Gastroesophageal sphincter (tissue), 4 donors: ENCODE data around the gene NAA20. TPM values are rescaled to one million over a fixed set of nuclear protein-coding genes. Genes with fewer than 3 reads are reported as not detected.

Experiments used
- ATAC-seq: fragments of 150-250 bp; one replicate; pipeline ENCODE4 v1.9.1; 2016; ENCODE audit warnings: mild to moderate bottlenecking, moderate library complexity
- H3K27ac ChIP-seq, 4 donors: fragments of 200-600 bp; sonication (generic) in 3 of 4; 1 replicate in 3 of 4; 2 replicates in 1 of 4; pipeline ENCODE4 v1.5.1; 2016 to 2019
- H3K27me3 ChIP-seq: fragments of 200-600 bp; sonication (generic); one replicate; pipeline ENCODE4 v1.5.1; 2019
- H3K36me3 ChIP-seq, 2 donors: fragments of 200-600 bp; sonication (generic); one replicate each; pipeline ENCODE4 v1.5.1; 2019; ENCODE audit warnings: control low read depth in 1 of 2
- H3K4me1 ChIP-seq, 3 donors: fragments of 200-600 bp; sonication (generic); 1 replicate in 2 of 3; 2 replicates in 1 of 3; pipeline ENCODE4 v1.5.1; 2016 to 2019; ENCODE audit warnings: control low read depth in 2 of 3
- H3K4me3 ChIP-seq, 2 donors: fragments of 200-600 bp; sonication (generic); one replicate each; pipeline ENCODE4 v1.5.1; 2019; ENCODE audit warnings: mild to moderate bottlenecking in 1 of 2, moderate library complexity in 1 of 2
- H3K9me3 ChIP-seq, 3 donors: fragments of 200-600 bp; sonication (generic); one replicate each; pipeline ENCODE4 v1.5.1; 2017 to 2019; ENCODE audit warnings: control low read depth in 2 of 3
- EP300 ChIP-seq: sonication (generic); formaldehyde crosslinking; IDR thresholded peaks from one replicate; pipeline ENCODE4 v1.6.1; 2017; ENCODE audit warnings: antibody characterized with exemption, mild to moderate bottlenecking
- POLR2A ChIP-seq, 2 donors: fragments of 450-650 bp; IDR thresholded peaks; one replicate each; pipeline ENCODE4 v1.6.1; 2017; ENCODE audit warnings: antibody characterized with exemption in 2 of 2, mild to moderate bottlenecking in 2 of 2, moderate library complexity in 1 of 2
- POLR2AphosphoS5 ChIP-seq: sonication (generic); formaldehyde crosslinking; IDR thresholded peaks from one replicate; pipeline ENCODE4 v1.6.1; 2017; ENCODE audit warnings: antibody characterized with exemption
- whole genome bisulfite sequencing, 2 donors: methylation state at CpG; one replicate each; pipeline ENCODE4 v1.1.5; 2018; ENCODE audit warnings: low coverage in 1 of 2; 5-methylcytosine and 5-hydroxymethylcytosine counted together
- total RNA-seq, 4 donors: library from RNA; depleted of rRNA; stranded (reverse); fragments of >200 nt; gene quantifications; one replicate each; pipeline ENCODE4 v1.1.0, GENCODE V29; 2016
- TF ChIP-seq, protein P1 (sequence below), 4 experiments: fragments of 200-600 bp in 2 of 4; fragments of 450-650 bp in 2 of 4; sonication (generic) in 1 of 4; IDR thresholded peaks; one replicate each; pipeline ENCODE4 v1.5.1; 2017 to 2019; ENCODE audit warnings: antibody characterized with exemption in 4 of 4, mild to moderate bottlenecking in 2 of 4, moderate library complexity in 2 of 4

The NAA20 gene
- total RNA-seq, 4 donors from 2014 or later, result 22.7 to 47.0 (median 31.0) TPM

DNA sequence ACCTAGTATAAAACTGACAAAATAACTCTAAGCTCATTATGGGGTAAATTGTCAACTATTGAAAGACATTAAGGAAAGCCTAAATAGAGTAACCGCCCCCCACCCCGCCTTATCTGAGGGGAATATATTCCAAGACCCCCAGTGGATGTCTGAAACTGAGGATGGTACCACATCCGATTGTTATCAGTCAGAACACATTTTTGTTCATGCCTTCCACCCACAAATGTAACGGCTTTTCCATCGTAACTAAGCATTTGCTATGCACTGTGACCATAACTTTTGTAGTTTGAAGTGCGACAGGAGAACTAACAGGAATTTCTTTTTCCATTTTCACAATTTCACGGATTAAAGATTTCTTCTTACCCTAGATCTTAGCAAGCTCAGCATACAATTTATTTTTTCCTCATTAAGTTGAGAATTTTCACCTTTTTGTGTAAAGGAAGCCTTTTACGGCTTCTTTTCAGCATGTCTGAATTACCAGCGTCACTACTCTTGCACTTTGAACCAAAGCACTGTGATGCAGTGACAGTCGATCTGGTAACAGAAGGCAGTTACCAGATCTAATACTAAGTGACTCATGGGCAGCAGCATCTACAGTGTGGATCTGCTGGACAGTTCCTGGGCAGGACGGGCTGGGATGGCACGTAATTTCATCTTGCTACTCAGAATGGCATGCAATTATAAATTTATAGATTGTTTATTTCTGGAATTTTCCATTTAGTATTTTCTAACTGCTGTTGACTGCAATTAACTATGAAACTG lies 47.0 kb downstream of the NAA20 start:
- Histone ChIP-seq H3K36me3 (no peaks in the 10 kb centered on the region), H3K4me1 (no peaks in the 10 kb centered on the region), H3K27me3 (peaks cover 8% of the 10 kb centered on the region), H3K4me3 (no peak overlapping the region), H3K9me3 (no peaks in the 10 kb centered on the region), H3K27ac (no peak overlapping the region)
- ATAC-seq, result no peak
- TF ChIP-seq, protein P1, sequence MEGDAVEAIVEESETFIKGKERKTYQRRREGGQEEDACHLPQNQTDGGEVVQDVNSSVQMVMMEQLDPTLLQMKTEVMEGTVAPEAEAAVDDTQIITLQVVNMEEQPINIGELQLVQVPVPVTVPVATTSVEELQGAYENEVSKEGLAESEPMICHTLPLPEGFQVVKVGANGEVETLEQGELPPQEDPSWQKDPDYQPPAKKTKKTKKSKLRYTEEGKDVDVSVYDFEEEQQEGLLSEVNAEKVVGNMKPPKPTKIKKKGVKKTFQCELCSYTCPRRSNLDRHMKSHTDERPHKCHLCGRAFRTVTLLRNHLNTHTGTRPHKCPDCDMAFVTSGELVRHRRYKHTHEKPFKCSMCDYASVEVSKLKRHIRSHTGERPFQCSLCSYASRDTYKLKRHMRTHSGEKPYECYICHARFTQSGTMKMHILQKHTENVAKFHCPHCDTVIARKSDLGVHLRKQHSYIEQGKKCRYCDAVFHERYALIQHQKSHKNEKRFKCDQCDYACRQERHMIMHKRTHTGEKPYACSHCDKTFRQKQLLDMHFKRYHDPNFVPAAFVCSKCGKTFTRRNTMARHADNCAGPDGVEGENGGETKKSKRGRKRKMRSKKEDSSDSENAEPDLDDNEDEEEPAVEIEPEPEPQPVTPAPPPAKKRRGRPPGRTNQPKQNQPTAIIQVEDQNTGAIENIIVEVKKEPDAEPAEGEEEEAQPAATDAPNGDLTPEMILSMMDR (IDR thresholded peaks at IDR 0.05), result no peak
- TF ChIP-seq POLR2AphosphoS5, result no peak
- no peak for TF ChIP-seq POLR2A (IDR thresholded peaks at IDR 0.05)
- no peak for TF ChIP-seq EP300
- WGBS, 2 donors, result 58 to 86% methylated on average over 11 to 12 of the region's 12 CpGs

DNA sequence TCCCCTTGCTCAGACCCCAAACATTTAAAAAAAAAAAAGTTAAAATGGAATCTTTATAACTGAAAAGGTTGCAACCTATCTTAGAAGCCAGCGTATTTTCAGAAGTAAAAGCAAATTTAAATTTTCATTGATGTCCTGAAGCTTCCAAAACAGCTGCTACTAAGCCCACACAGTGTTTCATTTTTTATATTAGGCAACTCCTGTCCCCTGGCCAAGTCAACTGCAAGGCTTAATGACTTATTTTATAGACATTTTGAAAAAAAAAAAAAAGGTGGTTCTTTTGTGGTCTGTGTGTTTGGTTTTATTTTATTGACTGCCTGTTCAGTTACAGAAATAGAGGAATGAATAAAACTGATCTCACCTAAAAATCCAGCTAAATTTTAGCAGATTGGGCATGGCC lies 48.2 kb downstream of the NAA20 start:
- TF ChIP-seq, protein P1 (IDR thresholded peaks at IDR 0.05), result no peak
- TF ChIP-seq EP300 (no peak), POLR2AphosphoS5 (no peak), POLR2A (IDR thresholded peaks at IDR 0.05) (no peak)
- H3K4me1 ChIP-seq, result no peaks in the 10 kb centered on the region
- WGBS, 2 donors, result 71 to 100% methylated on average over 1 of the region's 1 CpG
- H3K36me3 ChIP-seq, result no peaks in the 10 kb centered on the region
- no peaks in the 10 kb centered on the region for H3K9me3 ChIP-seq
- H3K4me3 ChIP-seq, result no peak overlapping the region
- ATAC-seq, result no peak
- H3K27ac ChIP-seq, result no peak overlapping the region
- peaks cover 8% of the 10 kb centered on the region for H3K27me3 ChIP-seq

DNA sequence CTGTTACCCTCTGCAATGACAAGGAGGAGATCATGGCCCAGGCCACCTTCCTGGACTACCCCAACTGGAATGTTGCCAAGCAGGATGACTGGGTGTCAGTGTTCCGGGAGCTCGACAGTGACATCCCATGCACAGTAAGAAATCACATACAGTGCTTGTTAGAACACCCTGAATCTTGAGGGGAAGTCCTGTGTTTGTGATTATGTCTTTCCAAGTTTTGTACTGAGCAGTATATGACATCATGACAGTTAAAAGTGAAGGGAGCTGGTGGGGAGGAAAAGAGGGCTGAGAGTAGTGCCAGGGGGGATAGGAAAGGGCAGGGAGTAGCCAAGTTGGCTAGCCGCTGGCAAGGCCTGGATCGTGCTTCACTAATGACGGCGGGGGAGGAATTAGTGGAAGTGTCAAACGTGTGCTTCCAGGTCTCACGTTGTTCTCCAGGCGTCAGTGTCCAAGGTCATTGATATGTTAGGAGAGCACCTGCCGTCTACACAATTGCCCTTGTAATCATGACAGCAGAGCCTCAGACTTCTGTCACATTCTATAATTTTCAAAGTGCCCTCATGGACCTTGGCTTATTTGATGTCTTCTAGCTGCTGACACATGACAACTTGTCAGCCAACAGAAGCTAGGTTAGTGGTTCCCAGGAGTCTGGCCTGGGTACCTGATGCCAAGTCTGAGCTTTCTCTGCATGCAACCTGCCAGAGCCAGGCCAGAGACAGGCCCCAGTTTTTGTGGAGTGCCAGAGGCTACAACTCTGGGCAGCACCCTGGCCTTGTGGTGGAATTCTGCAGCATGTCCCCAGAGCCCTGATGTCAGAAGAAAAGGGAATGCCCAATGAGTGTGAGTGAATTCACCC lies 53.9 kb downstream of the NAA20 start:
- 59 to 70% methylated on average over 6 to 10 of the region's 10 CpGs for WGBS, 2 donors

DNA sequence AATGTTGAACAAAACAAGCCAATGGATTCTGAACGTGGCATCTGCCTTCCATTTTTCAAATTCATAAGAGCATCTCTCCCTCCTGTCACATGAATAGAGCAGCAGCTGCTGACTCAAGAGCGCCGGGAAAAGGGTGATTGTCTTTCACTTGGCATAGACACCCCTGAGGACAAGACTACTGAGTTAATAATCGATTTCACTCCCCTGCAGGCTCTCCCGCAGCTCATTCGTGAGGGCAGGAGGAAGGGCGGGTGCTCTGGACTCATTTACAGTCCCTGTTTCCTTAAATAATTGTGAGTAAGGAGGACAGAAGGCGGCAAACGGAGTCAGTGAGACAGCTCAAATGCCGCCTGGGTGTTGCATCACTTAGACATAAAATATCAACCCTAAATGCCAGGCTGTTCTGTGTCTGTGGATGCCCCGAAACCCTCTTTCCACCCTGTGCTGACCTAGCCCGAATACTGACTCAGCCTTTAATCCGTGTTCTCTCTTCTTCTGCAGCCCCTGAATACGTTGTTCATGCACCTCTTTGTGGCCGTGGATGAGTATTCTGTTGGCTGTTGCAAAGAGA lies 56.7 kb downstream of the NAA20 start:
- H3K9me3 ChIP-seq, result no peaks in the 10 kb centered on the region
- H3K4me3 ChIP-seq, result no peak overlapping the region
- H3K36me3 ChIP-seq, result no peaks in the 10 kb centered on the region
- peaks cover 35% of the 10 kb centered on the region for H3K27me3 ChIP-seq
- no peak overlapping the region for H3K27ac ChIP-seq
- WGBS, 2 donors, result 45 to 46% methylated on average over 11 to 12 of the region's 15 CpGs
- no peak for TF ChIP-seq POLR2AphosphoS5
- no peak for TF ChIP-seq EP300
- TF ChIP-seq, protein P1 (IDR thresholded peaks at IDR 0.05), result no peak
- no peak for TF ChIP-seq POLR2A (IDR thresholded peaks at IDR 0.05)
- no peak for ATAC-seq
- H3K4me1 ChIP-seq, result no peaks in the 10 kb centered on the region

More for the DNA sequence above, 53.9 kb downstream of the NAA20 start:
- Histone ChIP-seq H3K9me3 (no peaks in the 10 kb centered on the region), H3K27me3 (peaks cover 18% of the 10 kb centered on the region), H3K4me1 (no peaks in the 10 kb centered on the region), H3K4me3 (no peak overlapping the region), H3K36me3 (no peaks in the 10 kb centered on the region), H3K27ac (no peak overlapping the region)
- no peak for ATAC-seq
- TF ChIP-seq POLR2AphosphoS5, result no peak
- TF ChIP-seq, protein P1 (IDR thresholded peaks at IDR 0.05), result no peak
- TF ChIP-seq EP300, result no peak
- no peak for TF ChIP-seq POLR2A (IDR thresholded peaks at IDR 0.05)
